Panc1 (cell line): Measurements from ENCODE around the gene C2CD2L. TPM values are rescaled to one million over a fixed set of nuclear protein-coding genes. Genes with fewer than 3 reads are reported as not detected.

Experiments used
- ATAC-seq: fragments of 200-7000 bp; cut with Tn5 transposase; 2 replicates; pipeline ENCODE4 v1.9.1; 2020; ENCODE audit warnings: mild to moderate bottlenecking, moderate library complexity
- BruUV-seq: library from RNA; stranded (reverse); fragments of 400-500 nt; replicated peaks from 2 replicates; lab custom pipeline; 2021; lab: Mats Ljungman, UMichigan
- CTCF ChIA-PET: fragments of 300-600 bp; sonication (Branson Sonifier 250); formaldehyde crosslinking; loops from one replicate; lab custom pipeline; 2022; ENCODE audit warnings: antibody characterized with exemption; lab: Charles Lee
- POLR2A ChIA-PET: fragments of 300-600 bp; sonication (Branson Sonifier 250); formaldehyde crosslinking; loops from one replicate; lab custom pipeline; 2022; ENCODE audit warnings: antibody characterized with exemption; lab: Charles Lee
- DNase-seq: peaks from one replicate; pipeline ENCODE4 v3.0.0-alpha.2; 2010; ENCODE audit warnings: low read depth, low spot score
- H3K27ac ChIP-seq: 2 replicates; pipeline ENCODE4 v1.5.1; 2011; ENCODE audit warnings: mild to moderate bottlenecking, low read length, inconsistent platforms
- H3K27me3 ChIP-seq: fragments of 200-500 bp; sonication (Bioruptor generic); 2 replicates; pipeline ENCODE4 v1.6.0; 2014; ENCODE audit warnings: low read length, inconsistent platforms; ENCODE audit not compliant: control insufficient read depth, insufficient read depth
- H3K36me3 ChIP-seq: fragments of 200-500 bp; sonication (Bioruptor generic); 2 replicates; pipeline ENCODE4 v1.5.1; 2014; ENCODE audit warnings: inconsistent platforms, mild to moderate bottlenecking, low read length, moderate library complexity; ENCODE audit not compliant: control insufficient read depth, insufficient read depth
- H3K4me1 ChIP-seq: 2 replicates; pipeline ENCODE4 v1.5.1; 2011; ENCODE audit warnings: inconsistent platforms, mild to moderate bottlenecking, low read length, moderate library complexity; ENCODE audit not compliant: control insufficient read depth, insufficient read depth
- H3K4me3 ChIP-seq, 2 experiments: 2 replicates each; pipeline ENCODE4 v1.5.1; 2011 to 2012; ENCODE audit warnings: low read depth in 2 of 2, low read length in 2 of 2, mild to moderate bottlenecking in 2 of 2, inconsistent platforms in 1 of 2, moderate library complexity in 1 of 2
- H3K9me3 ChIP-seq: fragments of 200-500 bp; sonication (Bioruptor generic); 2 replicates; pipeline ENCODE4 v1.5.1; 2014; ENCODE audit warnings: low read depth, mild to moderate bottlenecking, inconsistent platforms, low read length, moderate library complexity; ENCODE audit not compliant: control insufficient read depth, insufficient read depth
- CTCF ChIP-seq: fragments of 450-650 bp; IDR thresholded peaks from 2 replicates; pipeline ENCODE4 v1.5.1; 2017; ENCODE audit warnings: mild to moderate bottlenecking
- POLR2AphosphoS5 ChIP-seq: IDR thresholded peaks from 2 replicates; pipeline ENCODE4 v1.6.1; 2012; ENCODE audit warnings: mild to moderate bottlenecking, low read depth, low read length, moderate library complexity
- REST ChIP-seq, 2 experiments: IDR thresholded peaks; 2 replicates each; pipeline ENCODE4 v1.6.1; 2011 to 2012; ENCODE audit warnings: low read depth in 2 of 2, control low read depth in 1 of 2, low read length in 1 of 2, mild to moderate bottlenecking in 1 of 2, moderate library complexity in 1 of 2; ENCODE audit not compliant: insufficient read depth in 1 of 2
- SIN3A ChIP-seq: IDR thresholded peaks from 2 replicates; pipeline ENCODE4 v1.6.1; 2012; ENCODE audit warnings: low read depth, mild to moderate bottlenecking, low read length, moderate library complexity, borderline replicate concordance; ENCODE audit not compliant: insufficient read depth
- TCF7L2 ChIP-seq: IDR thresholded peaks from 2 replicates; pipeline ENCODE4 v1.6.1; 2011; ENCODE audit warnings: mild to moderate bottlenecking, low read depth, low read length, inconsistent platforms
- in situ Hi-C: cut with HindIII; loops from 2 replicates; pipeline ENCODE4 v1.10.0; 2016; ENCODE audit warnings: low sequenced_read_pairs, low pct_unique_long_range_greater_than_20kb
- intact Hi-C: fragments of 100-400 bp; cut with micrococcal nuclease; formaldehyde crosslinking; loops from one replicate; pipeline ENCODE4 v1.10.0; 2022; ENCODE audit not compliant: unreplicated experiment
- total RNA-seq: library from RNA; stranded (reverse); gene quantifications from one replicate; pipeline ENCODE4 v1.2.1, GENCODE V29; 2021; ENCODE audit not compliant: unreplicated experiment

C2CD2L gene
- total RNA-seq, 1 experiment from 2014 or later = 10.1 TPM

GRCh38 chr11:119117004-119117706 is 10.0 kb downstream of the C2CD2L start:
- ChIA-PET POLR2A (interaction anchor here (0.6 kb wide), 1 partner anchor 27 kb away, joined by 4 read pairs; no protein-coding TSS in a partner anchor), CTCF (no interaction called here)
- in situ Hi-C loops (no loop called here), intact Hi-C loops (no loop called here)
- ATAC-seq (no peak), DNase-seq (no peak)
- peaks cover 5% of the 10 kb centered on the region; the same call in 1 of the 2 replicates for H3K36me3 ChIP-seq
- BruUV-seq = no TSS peak
- H3K27me3 ChIP-seq = no peaks in the 10 kb centered on the region
- TF ChIP-seq REST (IDR thresholded peaks at IDR 0.05; ENCODE audit: insufficient read depth in 1 of 2, low read depth in 2 of 2, low read length in 1 of 2) (no peak), TCF7L2 (no peak), POLR2AphosphoS5 (no peak), CTCF (no peak), SIN3A (no peak)
- H3K27ac ChIP-seq = no peak overlapping the region
- H3K9me3 ChIP-seq = no peaks in the 10 kb centered on the region
- H3K4me1 ChIP-seq = peaks cover 6% of the 10 kb centered on the region
- no peak overlapping the region for H3K4me3 ChIP-seq

GRCh38 chr11:119118227-119118626 is 11.1 kb downstream of the C2CD2L start:
- intact Hi-C loops (no loop called here), in situ Hi-C loops (no loop called here)
- no peak overlapping the region for H3K27ac ChIP-seq
- ChIA-PET POLR2A (no interaction called here), CTCF (no interaction called here)
- H3K4me3 ChIP-seq = no peak overlapping the region
- TF ChIP-seq REST (IDR thresholded peaks at IDR 0.05; ENCODE audit: insufficient read depth in 1 of 2, low read depth in 2 of 2, low read length in 1 of 2) (no peak), POLR2AphosphoS5 (no peak), TCF7L2 (no peak), CTCF (no peak), SIN3A (no peak)
- no peaks in the 10 kb centered on the region for H3K9me3 ChIP-seq
- H3K36me3 ChIP-seq = peaks cover 5% of the 10 kb centered on the region; the same call in 1 of the 2 replicates
- H3K27me3 ChIP-seq = no peaks in the 10 kb centered on the region
- no TSS peak for BruUV-seq
- DNase-seq = no peak
- no peak for ATAC-seq
- peaks cover 12% of the 10 kb centered on the region for H3K4me1 ChIP-seq
